CD14-positive monocyte (primary cell): Measurements from ENCODE around the gene WNT7B. TPM values are rescaled to one million over a fixed set of nuclear protein-coding genes. Genes with fewer than 3 reads are reported as not detected.

Experiments
- DNase-seq, 3 donors: peaks; one replicate each; pipeline ENCODE4 v3.0.0-alpha.2; 2011 to 2022
- H2AFZ ChIP-seq: 2 replicates; pipeline ENCODE4 v1.6.0; 2012; ENCODE audit warnings: mild to moderate bottlenecking, low read depth, low read length, inconsistent platforms; ENCODE audit not compliant: insufficient read depth, poor library complexity, severe bottlenecking
- H3K27ac ChIP-seq, 2 donors: 1 replicate in 1 of 2; 2 replicates in 1 of 2; pipeline ENCODE4 v1.5.1; 2012 to 2013; ENCODE audit warnings: low read length in 2 of 2, control low read depth in 1 of 2, inconsistent platforms in 1 of 2, low read depth in 1 of 2, mild to moderate bottlenecking in 1 of 2
- H3K27me3 ChIP-seq, 2 donors: one replicate each; pipeline versions ENCODE4 v1.6.0 to v1.6.1; 2011 to 2013; ENCODE audit warnings: low read length in 2 of 2; ENCODE audit not compliant: control insufficient read depth in 2 of 2, insufficient read depth in 2 of 2
- H3K36me3 ChIP-seq, 2 donors: replicated peaks in 1 of 2; 1 replicate in 1 of 2; 2 replicates in 1 of 2; pipeline versions ENCODE4 v1.5.1 to v1.6.1; 2012 to 2013; ENCODE audit warnings: low read length in 2 of 2, control low read depth in 1 of 2, inconsistent platforms in 1 of 2, mild to moderate bottlenecking in 1 of 2; ENCODE audit not compliant: insufficient read depth in 2 of 2, control insufficient read depth in 1 of 2
- H3K4me1 ChIP-seq, 2 donors: 1 replicate in 1 of 2; 2 replicates in 1 of 2; pipeline versions ENCODE4 v1.5.1 to v1.6.1; 2012 to 2013; ENCODE audit warnings: low read length in 2 of 2, control low read depth in 1 of 2, inconsistent platforms in 1 of 2, mild to moderate bottlenecking in 1 of 2, moderate library complexity in 1 of 2; ENCODE audit not compliant: insufficient read depth in 2 of 2, control insufficient read depth in 1 of 2
- H3K4me2 ChIP-seq: replicated peaks from 2 replicates; pipeline ENCODE3; 2012; ENCODE audit warnings: low read length, moderate library complexity, mild to moderate bottlenecking; ENCODE audit not compliant: poor library complexity, severe bottlenecking; ENCODE audit errors: extremely low read depth
- H3K4me3 ChIP-seq, 3 experiments: fragments of 200-600 bp in 1 of 3; sonication (generic) in 1 of 3; replicated peaks in 1 of 3; 1 replicate in 2 of 3; 2 replicates in 1 of 3; pipeline ENCODE4 v1.5.1; 2011 to 2013; ENCODE audit warnings: low read length in 3 of 3, mild to moderate bottlenecking in 3 of 3, control low read depth in 2 of 3, low read depth in 2 of 3, inconsistent platforms in 1 of 3, moderate library complexity in 1 of 3
- H3K79me2 ChIP-seq: 2 replicates; pipeline ENCODE4 v1.6.0; 2012; ENCODE audit warnings: mild to moderate bottlenecking, control low read depth, inconsistent platforms, low read length, moderate library complexity; ENCODE audit not compliant: insufficient read depth
- H3K9ac ChIP-seq: 2 replicates; pipeline ENCODE4 v1.6.0; 2017; ENCODE audit warnings: low read length, mild to moderate bottlenecking; ENCODE audit not compliant: insufficient read depth, poor library complexity, severe bottlenecking
- H3K9me3 ChIP-seq, 2 donors: replicated peaks in 1 of 2; 1 replicate in 1 of 2; 2 replicates in 1 of 2; pipeline versions ENCODE4 v1.5.1 to v1.6.1; 2012 to 2013; ENCODE audit warnings: low read length in 2 of 2, control low read depth in 1 of 2; ENCODE audit not compliant: control insufficient read depth in 1 of 2, insufficient read depth in 1 of 2
- H4K20me1 ChIP-seq: 2 replicates; pipeline ENCODE4 v1.6.0; 2012; ENCODE audit warnings: mild to moderate bottlenecking, low read length, control low read depth, moderate library complexity; ENCODE audit not compliant: insufficient read depth
- H3K27ac Mint-ChIP-seq, 7 donors: one replicate each; pipeline ENCODE4 v1.8.0; 2020; ENCODE audit warnings: mild to moderate bottlenecking in 7 of 7, mixed read lengths in 7 of 7, moderate library complexity in 6 of 7, inconsistent platforms in 2 of 7
- H3K27me3 Mint-ChIP-seq, 3 donors: one replicate each; pipeline ENCODE4 v1.8.0; 2021 to 2022; ENCODE audit warnings: low read depth in 3 of 3, mild to moderate bottlenecking in 3 of 3, mixed read lengths in 3 of 3, moderate library complexity in 3 of 3, inconsistent platforms in 1 of 3
- H3K36me3 Mint-ChIP-seq, 2 donors: one replicate each; pipeline ENCODE4 v1.8.0; 2020; ENCODE audit warnings: mixed read lengths in 2 of 2, inconsistent platforms in 1 of 2, mild to moderate bottlenecking in 1 of 2
- H3K4me1 Mint-ChIP-seq: one replicate; pipeline ENCODE4 v1.8.0; 2020; ENCODE audit warnings: mild to moderate bottlenecking, mixed read lengths
- H3K4me3 Mint-ChIP-seq, 2 donors: one replicate each; pipeline ENCODE4 v1.8.0; 2020; ENCODE audit warnings: mild to moderate bottlenecking in 2 of 2, mixed read lengths in 2 of 2, moderate library complexity in 1 of 2
- H3K9me3 Mint-ChIP-seq, 7 donors: one replicate each; pipeline ENCODE4 v1.8.0; 2020 to 2022; ENCODE audit warnings: mixed read lengths in 7 of 7, mild to moderate bottlenecking in 6 of 7, moderate library complexity in 6 of 7, inconsistent platforms in 2 of 7
- CTCF ChIP-seq: fragments of 200-600 bp; IDR thresholded peaks from one replicate; pipeline ENCODE4 v1.8.0; 2022; ENCODE audit warnings: antibody characterized with exemption, mild to moderate bottlenecking
- WGBS: methylation state at CpG from one replicate; pipeline ENCODE4 v1.1.5; 2013; ENCODE audit warnings: missing lambda C conversion rate; ENCODE audit not compliant: insufficient coverage; 5-methylcytosine and 5-hydroxymethylcytosine counted together
- intact Hi-C, 2 donors: fragments of 100-400 bp; cut with micrococcal nuclease; formaldehyde crosslinking; loops; one replicate each; pipeline versions ENCODE4 v1.15.0 to v1.15.1; 2023
- polyA plus RNA-seq, 3 donors: library from polyadenylated mRNA; depleted of rRNA in 1 of 3; unstranded in 2 of 3; stranded (reverse) in 1 of 3; fragments of 300-500 nt in 2 of 3; fragments of >200 nt in 1 of 3; fragmentation: Illumina TruSeq in 2 of 3; gene quantifications; 1 replicate in 2 of 3; 2 replicates in 1 of 3; pipeline ENCODE4 v1.2.3, GENCODE V29; 2012 to 2021

The WNT7B gene
- polyA plus RNA-seq, 3 donors: not detected

DNA sequence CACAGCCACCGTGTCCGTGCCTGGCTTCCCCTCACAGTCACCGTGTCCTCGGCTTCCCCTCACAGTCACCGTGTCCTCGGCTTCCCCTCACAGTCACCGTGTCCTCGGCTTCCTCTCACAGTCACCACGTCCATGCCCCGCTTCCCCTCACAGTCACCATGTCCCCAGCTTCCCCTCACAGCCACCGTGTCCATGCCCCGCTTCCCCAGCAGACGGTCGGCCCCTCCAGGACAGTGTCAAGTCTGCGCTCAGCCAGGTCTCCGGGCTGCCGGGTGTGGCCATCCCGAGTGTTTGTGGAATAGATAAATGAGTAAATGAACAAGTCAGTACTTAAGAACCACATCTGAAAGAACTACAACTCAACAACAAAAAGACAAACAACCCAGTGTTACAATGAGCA, 23.8 kb downstream of the WNT7B start:
- Histone ChIP-seq H2AFZ (no peak overlapping the region), H3K9ac (no peak overlapping the region), H3K4me2 (no peak overlapping the region), H3K4me1 (no peaks in the 10 kb centered on the region), H3K9me3 (no peaks in the 10 kb centered on the region), H3K27me3 (peaks cover 0 to 3% of the 10 kb centered on the region in 2 donors), H3K79me2 (no peaks in the 10 kb centered on the region), H3K27ac (no peak overlapping the region), H3K4me3 (no peak overlapping the region), H4K20me1 (no peaks in the 10 kb centered on the region), H3K36me3 (no peaks in the 10 kb centered on the region)
- Mint-ChIP-seq H3K27me3 (peaks cover 5 to 23% (median 18%) of the 10 kb centered on the region in 3 donors), H3K9me3 (peaks cover 0 to 3% (median 0%) of the 10 kb centered on the region in 7 donors), H3K4me3 (peak overlapping the region in 1 of 2 donors; percentile 31), H3K27ac (peak overlapping the region in 1 of 7 donors; percentile 40), H3K36me3 (no peaks in the 10 kb centered on the region), H3K4me1 (no peaks in the 10 kb centered on the region)
- DNase-seq: no peak
- WGBS: 7% methylated on average over 3 of the region's 18 CpGs
- intact Hi-C loops: no loop called here
- no peak for TF ChIP-seq CTCF

DNA sequence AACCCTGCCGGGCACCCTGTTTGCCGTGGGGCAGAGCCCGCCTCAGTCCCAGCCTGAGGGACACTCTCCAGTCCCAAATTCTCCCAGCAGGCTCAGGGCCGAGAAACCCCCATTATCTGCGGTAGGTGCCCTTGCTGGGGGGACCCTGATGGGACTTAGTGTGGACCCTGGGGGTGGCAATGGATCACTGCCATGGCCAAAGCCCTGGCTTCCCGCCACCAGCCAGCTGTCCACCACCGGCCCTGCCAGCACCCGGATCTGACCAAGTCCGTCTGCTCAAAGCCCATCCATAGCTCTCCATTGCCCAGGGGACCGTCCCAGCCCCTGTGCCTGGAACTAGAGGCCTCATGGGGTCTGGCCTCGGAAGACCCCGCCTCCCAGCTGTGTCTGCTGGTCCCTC, 24.4 kb downstream of the WNT7B start:
- H3K27ac ChIP-seq: no peak overlapping the region
- peaks cover 0 to 3% (median 0%) of the 10 kb centered on the region in 7 donors for H3K9me3 Mint-ChIP-seq
- H3K79me2 ChIP-seq: no peaks in the 10 kb centered on the region
- no peaks in the 10 kb centered on the region for H3K36me3 ChIP-seq
- H3K4me2 ChIP-seq: no peak overlapping the region
- no peak for DNase-seq
- H3K4me3 ChIP-seq: no peak overlapping the region
- H3K36me3 Mint-ChIP-seq: no peaks in the 10 kb centered on the region
- no peaks in the 10 kb centered on the region for H4K20me1 ChIP-seq
- H3K4me3 Mint-ChIP-seq: no peak overlapping the region
- H3K4me1 Mint-ChIP-seq: no peaks in the 10 kb centered on the region
- no peak for TF ChIP-seq CTCF
- H3K27me3 Mint-ChIP-seq: peaks cover 6 to 23% (median 18%) of the 10 kb centered on the region in 3 donors
- intact Hi-C loops: no loop called here
- H3K27ac Mint-ChIP-seq: no peak overlapping the region
- H2AFZ ChIP-seq: no peak overlapping the region
- WGBS: 83% methylated on average over 12 of the region's 12 CpGs
- peaks cover 0 to 3% of the 10 kb centered on the region in 2 donors for H3K27me3 ChIP-seq
- H3K9ac ChIP-seq: no peak overlapping the region
- no peaks in the 10 kb centered on the region for H3K4me1 ChIP-seq
- no peaks in the 10 kb centered on the region for H3K9me3 ChIP-seq
